PC-9 (cell line): ENCODE measurements around the gene NFATC1. TPM values are rescaled to one million over a fixed set of nuclear protein-coding genes. Genes with fewer than 3 reads are reported as not detected.
A peak's percentile ranks its signal among the peaks of the same experiment; 100 is the strongest.

ENCODE experiments used
- BruUV-seq: library from RNA; stranded (reverse); fragments of 400-500 nt; replicated peaks from 2 replicates; lab custom pipeline; 2021; lab: Mats Ljungman, UMichigan
- CTCF ChIA-PET: fragments of 300-600 bp; sonication (Branson Sonifier 250); formaldehyde crosslinking; loops from one replicate; lab custom pipeline; 2022; ENCODE audit warnings: antibody characterized with exemption; lab: Charles Lee
- POLR2A ChIA-PET: fragments of 300-600 bp; sonication (Branson Sonifier 250); formaldehyde crosslinking; loops from one replicate; lab custom pipeline; 2022; ENCODE audit warnings: antibody characterized with exemption; ENCODE audit not compliant: unreplicated experiment; lab: Charles Lee
- DNase-seq, 2 experiments: peaks; one replicate each; pipeline versions ENCODE4 v3.0.0 to v3.0.0-alpha.2; 2015 to 2022; ENCODE audit warnings: mixed read lengths in 1 of 2
- H2AFZ ChIP-seq: fragments of 200-600 bp; sonication (generic); 2 replicates; pipeline ENCODE4 v1.8.1; 2017; ENCODE audit warnings: antibody characterized with exemption
- H3F3A ChIP-seq: fragments of 200-600 bp; sonication (generic); 2 replicates; pipeline ENCODE4 v1.8.1; 2017; ENCODE audit warnings: antibody characterized with exemption, mild to moderate bottlenecking, low read depth; ENCODE audit not compliant: insufficient read depth
- H3K27ac ChIP-seq: fragments of 200-600 bp; sonication (generic); 2 replicates; pipeline ENCODE4 v1.6.1; 2016; ENCODE audit warnings: mixed run types
- H3K27me3 ChIP-seq: fragments of 200-600 bp; sonication (generic); 2 replicates; pipeline ENCODE4 v1.6.1; 2016; ENCODE audit warnings: low read depth, mixed run types; ENCODE audit not compliant: insufficient read depth
- H3K36me3 ChIP-seq: fragments of 200-600 bp; sonication (generic); 2 replicates; pipeline ENCODE4 v1.6.1; 2016; ENCODE audit warnings: low read depth, mixed run types
- H3K4me1 ChIP-seq: fragments of 200-600 bp; sonication (generic); replicated peaks from 2 replicates; pipeline ENCODE4 v1.6.1; 2016; ENCODE audit warnings: mixed run types; ENCODE audit not compliant: insufficient read depth
- H3K4me2 ChIP-seq: fragments of 200-600 bp; sonication (generic); 2 replicates; pipeline ENCODE4 v1.6.1; 2017; ENCODE audit warnings: mixed run types
- H3K4me3 ChIP-seq: fragments of 200-600 bp; sonication (generic); 2 replicates; pipeline ENCODE4 v1.6.1; 2016; ENCODE audit warnings: mixed run types
- H3K79me2 ChIP-seq: fragments of 200-600 bp; sonication (generic); 2 replicates; pipeline ENCODE4 v1.6.1; 2017; ENCODE audit warnings: low read depth, mixed run types
- H3K9me2 ChIP-seq: fragments of 200-600 bp; sonication (generic); 2 replicates; pipeline ENCODE4 v1.8.1; 2017; ENCODE audit warnings: mild to moderate bottlenecking; ENCODE audit not compliant: insufficient read depth
- H3K9me3 ChIP-seq: fragments of 200-600 bp; sonication (generic); 2 replicates; pipeline ENCODE4 v1.8.1; 2016; ENCODE audit warnings: low read depth; ENCODE audit not compliant: insufficient read depth
- H4K20me1 ChIP-seq: fragments of 200-600 bp; sonication (generic); 2 replicates; pipeline ENCODE4 v1.8.1; 2017; ENCODE audit not compliant: insufficient read depth
- EZH2 ChIP-seq: fragments of 200-600 bp; sonication (generic); IDR thresholded peaks from 2 replicates; pipeline ENCODE4 v1.8.0; 2017; ENCODE audit warnings: antibody characterized with exemption, low read depth
- intact Hi-C: fragments of 100-400 bp; cut with micrococcal nuclease; formaldehyde crosslinking; loops from one replicate; pipeline ENCODE4 v1.10.0; 2022; ENCODE audit not compliant: unreplicated experiment
- total RNA-seq: library from RNA; stranded (reverse); gene quantifications from 2 replicates; pipeline ENCODE4 v1.2.3, GENCODE V29; 2021
- TF ChIP-seq, protein P1 (sequence below): fragments of 200-600 bp; sonication (generic); conservative IDR thresholded peaks from 2 replicates; pipeline ENCODE4 v1.6.1; 2017; ENCODE audit warnings: mixed run types, antibody characterized with exemption, mild to moderate bottlenecking, moderate library complexity

NFATC1 gene
- total RNA-seq, 1 experiment from 2014 or later, result 2.6 TPM

DNA sequence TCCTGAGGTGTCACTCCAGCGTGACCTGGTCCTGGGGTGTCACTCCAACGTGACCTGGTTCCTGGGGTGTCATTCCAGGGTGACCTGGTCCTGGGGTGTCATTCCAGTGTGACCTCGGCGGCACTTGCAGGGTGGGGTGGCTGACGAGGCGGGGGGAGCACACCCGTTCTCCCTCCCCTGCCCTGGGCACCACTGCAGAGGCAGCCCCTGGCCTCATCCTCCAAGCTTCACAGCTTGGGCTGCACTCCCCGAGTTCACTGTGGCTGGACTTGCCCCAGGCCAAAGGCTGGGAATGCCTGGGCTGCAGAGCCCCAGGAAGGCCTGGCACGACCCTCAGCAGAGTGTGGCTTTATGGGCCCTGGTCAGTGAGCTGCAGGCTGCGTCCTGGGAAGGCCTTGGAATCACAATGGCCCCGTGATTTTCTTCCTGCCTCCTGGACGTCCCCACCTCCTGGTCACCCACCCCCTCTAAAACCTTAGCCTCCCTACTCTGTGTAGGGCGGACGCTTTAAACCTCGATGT is 88.3 kb downstream of the NFATC1 start:
- POLR2A ChIA-PET, result no interaction called here
- no peaks in the 10 kb centered on the region for H3K79me2 ChIP-seq
- intact Hi-C loops, result no loop called here
- H3K4me2 ChIP-seq, result no peak overlapping the region
- no peaks in the 10 kb centered on the region for H3K9me2 ChIP-seq
- H4K20me1 ChIP-seq, result no peaks in the 10 kb centered on the region
- TF ChIP-seq EZH2, result no peak
- TF ChIP-seq, protein P1, sequence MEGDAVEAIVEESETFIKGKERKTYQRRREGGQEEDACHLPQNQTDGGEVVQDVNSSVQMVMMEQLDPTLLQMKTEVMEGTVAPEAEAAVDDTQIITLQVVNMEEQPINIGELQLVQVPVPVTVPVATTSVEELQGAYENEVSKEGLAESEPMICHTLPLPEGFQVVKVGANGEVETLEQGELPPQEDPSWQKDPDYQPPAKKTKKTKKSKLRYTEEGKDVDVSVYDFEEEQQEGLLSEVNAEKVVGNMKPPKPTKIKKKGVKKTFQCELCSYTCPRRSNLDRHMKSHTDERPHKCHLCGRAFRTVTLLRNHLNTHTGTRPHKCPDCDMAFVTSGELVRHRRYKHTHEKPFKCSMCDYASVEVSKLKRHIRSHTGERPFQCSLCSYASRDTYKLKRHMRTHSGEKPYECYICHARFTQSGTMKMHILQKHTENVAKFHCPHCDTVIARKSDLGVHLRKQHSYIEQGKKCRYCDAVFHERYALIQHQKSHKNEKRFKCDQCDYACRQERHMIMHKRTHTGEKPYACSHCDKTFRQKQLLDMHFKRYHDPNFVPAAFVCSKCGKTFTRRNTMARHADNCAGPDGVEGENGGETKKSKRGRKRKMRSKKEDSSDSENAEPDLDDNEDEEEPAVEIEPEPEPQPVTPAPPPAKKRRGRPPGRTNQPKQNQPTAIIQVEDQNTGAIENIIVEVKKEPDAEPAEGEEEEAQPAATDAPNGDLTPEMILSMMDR, result no peak
- H3F3A ChIP-seq, result no peaks in the 10 kb centered on the region
- no peaks in the 10 kb centered on the region for H3K4me1 ChIP-seq
- no peak overlapping the region for H3K27ac ChIP-seq
- no peak for DNase-seq
- peaks cover 6% of the 10 kb centered on the region; the same call in 1 of the 2 replicates for H3K27me3 ChIP-seq
- H3K4me3 ChIP-seq, result no peak overlapping the region
- no peaks in the 10 kb centered on the region for H3K9me3 ChIP-seq
- CTCF ChIA-PET, result no interaction called here
- H2AFZ ChIP-seq, result no peak overlapping the region
- H3K36me3 ChIP-seq, result no peaks in the 10 kb centered on the region
- BruUV-seq, result no TSS peak

DNA sequence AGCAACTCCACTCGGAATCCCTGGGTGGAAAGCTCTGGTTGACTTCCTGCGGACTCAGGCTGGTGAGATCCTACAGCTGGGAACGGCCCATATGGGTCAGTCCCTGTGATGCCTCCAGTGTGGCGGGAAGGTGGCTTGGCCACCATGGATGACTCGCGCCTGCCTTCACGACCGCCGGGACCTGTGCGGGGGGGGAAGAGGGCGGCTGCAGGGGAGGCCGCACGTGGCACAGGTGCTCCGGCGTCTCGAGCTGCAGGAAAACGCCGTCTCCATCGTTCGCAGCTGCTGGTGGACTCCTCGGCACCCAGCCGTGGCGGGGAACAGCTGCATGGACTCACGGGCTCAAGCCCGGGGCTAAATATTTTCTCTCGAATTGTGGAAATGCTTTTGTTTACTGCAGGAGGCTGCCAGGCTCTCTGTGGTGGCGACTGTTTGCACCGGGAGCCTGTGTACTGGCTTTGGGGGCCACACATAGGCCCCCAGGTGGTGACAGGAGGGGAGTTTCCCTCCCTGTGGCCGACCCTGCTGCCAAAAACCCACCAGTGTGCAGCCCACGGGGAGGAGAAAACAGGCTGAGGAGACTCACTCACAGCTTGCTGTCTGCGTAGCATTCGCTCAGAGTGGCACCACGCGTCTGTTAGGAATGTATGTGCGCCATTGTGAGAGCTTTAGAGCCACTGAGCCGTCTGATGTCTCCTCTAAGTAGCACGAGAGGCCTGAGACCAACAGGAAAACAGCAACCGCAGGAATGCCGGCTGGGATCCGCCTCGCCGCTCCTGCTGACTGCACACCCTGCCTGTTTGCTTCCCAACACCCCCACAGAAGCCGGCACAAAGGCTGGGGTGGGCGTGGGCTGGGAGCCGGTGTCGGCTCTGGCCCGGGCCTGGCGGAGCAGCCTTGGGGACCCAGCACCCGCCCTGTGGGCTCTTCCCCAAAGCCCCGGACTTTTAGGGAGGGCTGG is 89.2 kb downstream of the NFATC1 start:
- H3K4me2 ChIP-seq, result no peak overlapping the region
- CTCF ChIA-PET, result no interaction called here
- BruUV-seq, result no TSS peak

DNA sequence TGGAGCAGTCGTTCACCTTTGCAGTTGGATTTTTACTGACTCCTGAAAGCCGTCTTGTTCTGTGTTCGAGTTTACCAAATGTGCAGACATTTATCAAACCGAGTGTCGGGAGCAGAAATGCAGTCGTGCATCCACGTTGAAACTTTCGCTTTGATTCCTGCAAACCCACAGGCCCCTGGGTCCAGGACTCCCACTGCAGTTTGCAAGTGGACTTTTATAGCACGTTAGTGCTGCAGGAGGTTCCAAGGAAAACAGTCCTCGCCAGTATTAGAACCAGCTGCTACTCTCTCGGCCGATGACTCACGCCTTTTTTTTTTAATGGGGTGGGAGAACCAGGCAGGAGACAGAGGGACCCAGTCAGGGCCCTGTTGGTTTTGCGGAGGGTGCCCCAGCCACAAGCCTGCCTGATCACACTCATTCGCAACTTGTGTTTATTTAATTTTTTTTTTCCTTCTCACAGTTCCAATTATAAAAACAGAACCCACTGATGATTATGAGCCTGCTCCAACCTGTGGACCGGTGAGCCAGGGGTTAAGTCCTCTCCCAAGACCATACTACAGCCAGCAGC is 90.1 kb downstream of the NFATC1 start:
- no peak for TF ChIP-seq EZH2
- TF ChIP-seq, protein P1, result no peak
- no TSS peak for BruUV-seq
- Histone ChIP-seq H2AFZ (no peak overlapping the region), H3K4me1 (no peaks in the 10 kb centered on the region), H3F3A (no peaks in the 10 kb centered on the region), H3K9me3 (no peaks in the 10 kb centered on the region), H3K4me3 (no peak overlapping the region), H3K27me3 (peaks cover 17% of the 10 kb centered on the region; the same call in 1 of the 2 replicates), H3K36me3 (no peaks in the 10 kb centered on the region), H4K20me1 (no peaks in the 10 kb centered on the region), H3K79me2 (no peaks in the 10 kb centered on the region), H3K4me2 (no peak overlapping the region), H3K9me2 (no peaks in the 10 kb centered on the region), H3K27ac (no peak overlapping the region)
- ChIA-PET CTCF (no interaction called here), POLR2A (no interaction called here)
- intact Hi-C loops, result no loop called here
- no peak for DNase-seq

More for the DNA sequence above, 89.2 kb downstream of the NFATC1 start:
- Histone ChIP-seq H3K79me2 (no peaks in the 10 kb centered on the region), H4K20me1 (no peaks in the 10 kb centered on the region), H3F3A (no peaks in the 10 kb centered on the region), H3K36me3 (no peaks in the 10 kb centered on the region), H3K4me3 (no peak overlapping the region), H3K4me1 (no peaks in the 10 kb centered on the region), H3K27me3 (peaks cover 12% of the 10 kb centered on the region; the same call in 1 of the 2 replicates), H3K9me2 (no peaks in the 10 kb centered on the region), H2AFZ (no peak overlapping the region), H3K27ac (no peak overlapping the region), H3K9me3 (no peaks in the 10 kb centered on the region)
- DNase-seq, result peak; percentile 58 to 61
- intact Hi-C loops, result no loop called here
- TF ChIP-seq, protein P1, result no peak
- no peak for TF ChIP-seq EZH2
- POLR2A ChIA-PET, result no interaction called here
